Osteoblast (primary cell): Measurements from ENCODE around the gene CLCN3. TPM values are rescaled to one million over a fixed set of nuclear protein-coding genes. Genes with fewer than 3 reads are reported as not detected.

Experiments
- DNase-seq: peaks from one replicate; pipeline ENCODE4 v3.0.0; 2011; ENCODE audit warnings: low spot score, mixed read lengths; ENCODE audit not compliant: insufficient read length; ENCODE audit errors: missing footprints
- H2AFZ ChIP-seq: 2 replicates; pipeline ENCODE4 v1.6.0; 2011; ENCODE audit warnings: mild to moderate bottlenecking, low read length
- H3K27ac ChIP-seq: 2 replicates; pipeline ENCODE4 v1.5.1; 2011; ENCODE audit warnings: mild to moderate bottlenecking, low read depth, low read length, moderate library complexity
- H3K27me3 ChIP-seq: 2 replicates; pipeline ENCODE4 v1.6.0; 2012; ENCODE audit warnings: mild to moderate bottlenecking, control low read depth, inconsistent platforms, low read length, moderate library complexity; ENCODE audit not compliant: insufficient read depth
- H3K36me3 ChIP-seq: 2 replicates; pipeline ENCODE4 v1.5.1; 2011; ENCODE audit warnings: mild to moderate bottlenecking, low read length, control low read depth, moderate library complexity; ENCODE audit not compliant: insufficient read depth
- H3K4me1 ChIP-seq: 2 replicates; pipeline ENCODE4 v1.5.1; 2011; ENCODE audit warnings: mild to moderate bottlenecking, low read length, control low read depth, moderate library complexity; ENCODE audit not compliant: insufficient read depth
- H3K4me2 ChIP-seq: 2 replicates; pipeline ENCODE4 v1.6.0; 2011; ENCODE audit warnings: mild to moderate bottlenecking, low read length; ENCODE audit not compliant: insufficient read depth
- H3K4me3 ChIP-seq: fragments of 200-600 bp; sonication (generic); 3 replicates; pipeline ENCODE4 v1.5.1; 2012; ENCODE audit warnings: mild to moderate bottlenecking, low read length, inconsistent platforms; ENCODE audit not compliant: insufficient read depth
- H3K79me2 ChIP-seq: 2 replicates; pipeline ENCODE4 v1.6.0; 2012; ENCODE audit warnings: mild to moderate bottlenecking, low read length, control low read depth, inconsistent platforms; ENCODE audit not compliant: insufficient read depth
- H3K9me3 ChIP-seq: 2 replicates; pipeline ENCODE4 v1.5.1; 2011; ENCODE audit warnings: low read depth, low read length, control low read depth
- H4K20me1 ChIP-seq: 2 replicates; pipeline ENCODE4 v1.6.0; 2012; ENCODE audit warnings: mild to moderate bottlenecking, low read length, control low read depth; ENCODE audit not compliant: insufficient read depth
- total RNA-seq: library from RNA; depleted of rRNA; stranded (reverse); fragments of >200 nt; gene quantifications from 2 replicates; pipeline ENCODE4 v1.2.3, GENCODE V29; 2012
- TF ChIP-seq, protein P1 (sequence below): IDR thresholded peaks from 2 replicates; pipeline ENCODE4 v1.5.1; 2011; ENCODE audit warnings: mild to moderate bottlenecking, low read depth, low read length, moderate library complexity; ENCODE audit errors: extremely low read depth

The CLCN3 gene
- total RNA-seq, 1 donor: 32.2 TPM

DNA sequence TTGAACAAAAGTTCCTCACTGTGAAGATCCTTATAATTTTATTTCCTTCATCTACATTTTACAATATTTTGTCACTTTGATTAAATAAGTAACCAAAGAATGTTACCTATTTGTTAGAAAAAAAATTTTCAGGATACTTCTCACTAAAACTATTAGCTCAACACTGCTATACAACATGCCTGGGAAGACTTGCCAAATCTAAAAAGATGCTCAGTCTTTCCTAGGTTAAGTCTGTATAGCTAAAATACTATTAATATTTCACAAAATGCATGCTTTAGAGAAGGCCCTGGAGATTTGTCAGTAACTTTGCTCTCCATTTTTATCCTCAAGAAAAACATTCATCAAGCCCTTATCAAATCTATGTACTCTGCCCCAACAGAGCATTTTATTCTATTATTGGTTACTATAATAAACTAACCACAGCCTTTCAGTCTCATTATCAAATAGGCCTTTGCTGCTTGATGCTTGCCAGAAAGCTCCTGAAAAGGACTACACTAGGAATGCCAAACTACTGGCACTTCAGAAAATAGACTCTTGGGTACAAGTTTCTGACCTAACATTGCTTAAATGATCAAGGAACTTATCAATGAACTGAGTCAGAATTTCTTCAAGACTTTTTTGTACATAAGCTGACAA lies 25.7 kb upstream of the CLCN3 start:
- no peak overlapping the region for H3K27ac ChIP-seq
- no peak overlapping the region for H3K4me2 ChIP-seq
- H3K4me3 ChIP-seq: no peak overlapping the region
- no peaks in the 10 kb centered on the region for H3K9me3 ChIP-seq
- H4K20me1 ChIP-seq: no peaks in the 10 kb centered on the region
- no peaks in the 10 kb centered on the region for H3K4me1 ChIP-seq
- no peaks in the 10 kb centered on the region for H3K27me3 ChIP-seq
- H3K36me3 ChIP-seq: peaks cover under 1% of the 10 kb centered on the region
- H2AFZ ChIP-seq: no peak overlapping the region
- no peak for DNase-seq
- no peaks in the 10 kb centered on the region for H3K79me2 ChIP-seq
- TF ChIP-seq, protein P1, sequence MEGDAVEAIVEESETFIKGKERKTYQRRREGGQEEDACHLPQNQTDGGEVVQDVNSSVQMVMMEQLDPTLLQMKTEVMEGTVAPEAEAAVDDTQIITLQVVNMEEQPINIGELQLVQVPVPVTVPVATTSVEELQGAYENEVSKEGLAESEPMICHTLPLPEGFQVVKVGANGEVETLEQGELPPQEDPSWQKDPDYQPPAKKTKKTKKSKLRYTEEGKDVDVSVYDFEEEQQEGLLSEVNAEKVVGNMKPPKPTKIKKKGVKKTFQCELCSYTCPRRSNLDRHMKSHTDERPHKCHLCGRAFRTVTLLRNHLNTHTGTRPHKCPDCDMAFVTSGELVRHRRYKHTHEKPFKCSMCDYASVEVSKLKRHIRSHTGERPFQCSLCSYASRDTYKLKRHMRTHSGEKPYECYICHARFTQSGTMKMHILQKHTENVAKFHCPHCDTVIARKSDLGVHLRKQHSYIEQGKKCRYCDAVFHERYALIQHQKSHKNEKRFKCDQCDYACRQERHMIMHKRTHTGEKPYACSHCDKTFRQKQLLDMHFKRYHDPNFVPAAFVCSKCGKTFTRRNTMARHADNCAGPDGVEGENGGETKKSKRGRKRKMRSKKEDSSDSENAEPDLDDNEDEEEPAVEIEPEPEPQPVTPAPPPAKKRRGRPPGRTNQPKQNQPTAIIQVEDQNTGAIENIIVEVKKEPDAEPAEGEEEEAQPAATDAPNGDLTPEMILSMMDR: no peak

DNA sequence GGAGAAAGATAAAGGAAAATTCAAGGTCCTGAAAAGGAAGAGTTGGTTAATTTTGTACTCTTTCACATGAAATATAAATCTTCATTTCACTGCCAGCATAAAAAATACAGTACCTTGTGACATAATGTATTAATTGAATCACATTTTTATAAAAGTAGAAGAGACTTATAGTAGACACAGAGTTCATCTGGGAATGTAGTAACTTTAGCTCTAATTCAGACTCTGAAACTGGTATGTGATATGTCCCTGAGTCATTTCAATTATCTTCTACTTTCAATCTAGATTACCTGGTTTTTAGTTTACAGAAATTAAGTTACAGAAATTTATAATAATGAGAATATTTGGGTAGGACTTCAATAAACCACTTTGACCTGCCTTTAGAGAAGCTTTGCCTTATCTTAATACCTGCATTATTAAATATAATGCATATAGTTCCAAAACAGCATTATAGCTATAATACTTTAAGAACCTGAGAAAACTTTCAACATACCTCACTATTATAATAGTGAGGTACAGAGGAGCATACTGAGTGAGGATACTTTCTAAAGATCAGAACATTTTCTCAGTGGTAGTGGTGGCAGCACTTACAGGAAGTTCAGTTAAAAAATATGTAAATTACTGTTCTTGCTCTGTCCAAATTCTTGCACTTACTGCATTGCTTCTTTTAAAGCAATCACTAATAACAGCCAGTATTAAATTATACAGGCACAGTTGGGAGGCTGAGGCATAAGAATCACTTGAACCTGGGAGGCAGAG lies 19.2 kb upstream of the CLCN3 start:
- Histone ChIP-seq H3K79me2 (peaks cover 13% of the 10 kb centered on the region), H4K20me1 (no peaks in the 10 kb centered on the region), H3K4me2 (no peak overlapping the region), H3K9me3 (no peaks in the 10 kb centered on the region), H3K27me3 (no peaks in the 10 kb centered on the region), H3K27ac (no peak overlapping the region), H2AFZ (no peak overlapping the region), H3K36me3 (peaks cover 15% of the 10 kb centered on the region), H3K4me3 (no peak overlapping the region), H3K4me1 (peaks cover 12% of the 10 kb centered on the region)
- DNase-seq: no peak
- TF ChIP-seq, protein P1: no peak

DNA sequence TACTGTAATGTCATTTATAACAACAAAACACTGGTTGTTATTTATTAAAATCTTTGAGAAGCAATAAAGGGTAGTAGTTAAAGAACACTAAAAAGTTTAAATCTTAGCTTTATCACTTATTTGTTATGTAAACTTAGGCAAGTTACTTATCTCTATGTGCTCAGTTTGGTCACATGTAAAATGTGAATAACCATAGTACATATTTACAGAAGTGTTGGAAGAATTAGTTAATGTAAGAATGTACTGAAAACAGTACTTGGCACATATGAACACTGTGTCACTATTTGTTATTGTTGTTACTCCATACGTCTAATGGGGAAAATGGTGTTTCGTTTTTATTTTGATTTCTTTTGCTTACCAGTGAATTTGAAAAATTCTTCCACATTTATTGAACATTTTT lies 17.1 kb upstream of the CLCN3 start:
- Histone ChIP-seq H3K4me2 (no peak overlapping the region), H4K20me1 (no peaks in the 10 kb centered on the region), H3K79me2 (peaks cover 22% of the 10 kb centered on the region), H3K27me3 (no peaks in the 10 kb centered on the region), H3K36me3 (peaks cover 15% of the 10 kb centered on the region), H2AFZ (no peak overlapping the region), H3K9me3 (no peaks in the 10 kb centered on the region), H3K4me3 (no peak overlapping the region), H3K27ac (no peak overlapping the region), H3K4me1 (peaks cover 12% of the 10 kb centered on the region)
- DNase-seq: no peak
- TF ChIP-seq, protein P1: no peak

DNA sequence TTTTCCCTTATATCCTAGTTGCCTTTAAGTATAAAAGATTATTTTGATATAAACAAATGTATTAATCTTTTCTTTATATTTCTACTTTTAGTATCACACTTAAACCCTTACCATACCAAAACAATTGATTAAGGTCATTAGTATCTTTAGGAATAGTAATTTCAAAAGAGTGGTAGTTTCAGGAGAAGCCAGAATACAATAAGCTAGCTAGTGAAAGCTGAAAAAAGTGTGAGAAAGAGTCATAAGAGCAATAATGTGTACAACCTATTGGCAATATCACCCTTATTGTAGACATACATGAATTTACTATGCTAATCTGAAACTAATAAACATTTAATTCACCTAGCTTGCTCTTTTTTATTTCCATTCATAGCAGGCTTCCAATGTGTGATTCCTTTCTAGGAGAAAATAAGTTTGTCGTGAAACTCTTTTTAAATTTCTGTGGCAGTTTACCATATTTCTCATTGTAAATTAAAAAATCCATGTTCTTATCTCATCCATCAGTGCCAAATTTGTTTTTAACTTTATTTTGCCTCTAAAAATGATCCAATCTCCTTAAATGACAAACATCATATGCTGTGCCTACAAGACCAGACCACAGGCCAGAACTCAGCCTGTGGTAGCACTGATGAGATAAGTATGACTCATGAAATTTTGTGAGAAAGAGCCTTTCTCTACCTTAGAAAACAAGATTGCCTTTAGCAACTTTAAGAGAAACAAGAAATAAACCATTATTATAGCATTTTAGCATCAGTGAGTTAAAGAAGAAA lies 16.1 kb upstream of the CLCN3 start:
- TF ChIP-seq, protein P1: no peak
- Histone ChIP-seq H3K36me3 (peaks cover 15% of the 10 kb centered on the region), H3K4me2 (peak overlapping the region; percentile 12), H3K79me2 (peaks cover 28% of the 10 kb centered on the region), H2AFZ (no peak overlapping the region), H3K27me3 (no peaks in the 10 kb centered on the region), H3K9me3 (no peaks in the 10 kb centered on the region), H3K4me3 (no peak overlapping the region), H3K4me1 (peaks cover 12% of the 10 kb centered on the region), H3K27ac (peak overlapping the region; percentile 74), H4K20me1 (no peaks in the 10 kb centered on the region)
- DNase-seq: peak; percentile 84
